CD4-positive, alpha-beta memory T cell (primary cell): Measurements from ENCODE around the gene TP53I11. TPM values are rescaled to one million over a fixed set of nuclear protein-coding genes. Genes with fewer than 3 reads are reported as not detected.

Experiments
- CTCF ChIA-PET: fragments of 350-600 bp; sonication (Branson Sonifier 250); formaldehyde crosslinking; loops from one replicate; lab custom pipeline; 2021; ENCODE audit warnings: inconsistent platforms; ENCODE audit not compliant: partially characterized antibody; lab: Charles Lee
- POLR2A ChIA-PET: fragments of 350-600 bp; sonication (Branson Sonifier 250); formaldehyde crosslinking; loops from one replicate; lab custom pipeline; 2021; ENCODE audit not compliant: partially characterized antibody; lab: Charles Lee
- DNase-seq, 5 donors: peaks; one replicate each; pipeline versions ENCODE4 v3.0.0 to v3.0.0-alpha.2; 2020 to 2022; ENCODE audit warnings: mixed read lengths in 1 of 5
- H3K27ac ChIP-seq: one replicate; pipeline ENCODE4 v1.7.0; 2013; ENCODE audit warnings: low read depth, low read length
- H3K27me3 ChIP-seq: 2 replicates; pipeline ENCODE4 v1.7.0; 2013; ENCODE audit warnings: mild to moderate bottlenecking, low read length, moderate library complexity; ENCODE audit not compliant: insufficient read depth
- H3K36me3 ChIP-seq: 2 replicates; pipeline ENCODE4 v1.7.0; 2013; ENCODE audit warnings: mild to moderate bottlenecking, low read length, moderate library complexity; ENCODE audit not compliant: insufficient read depth
- H3K4me1 ChIP-seq: 2 replicates; pipeline ENCODE4 v1.7.0; 2013; ENCODE audit warnings: mild to moderate bottlenecking, low read length, moderate library complexity; ENCODE audit not compliant: insufficient read depth
- H3K4me3 ChIP-seq, 2 donors: one replicate each; pipeline ENCODE4 v1.7.0; 2013; ENCODE audit warnings: low read length in 2 of 2, mild to moderate bottlenecking in 1 of 2
- H3K9me3 ChIP-seq, 2 donors: one replicate each; pipeline ENCODE4 v1.7.0; 2013; ENCODE audit warnings: low read length in 2 of 2, control low read depth in 1 of 2; ENCODE audit not compliant: control insufficient read depth in 1 of 2
- H3K27ac Mint-ChIP-seq, 7 donors: one replicate each; pipeline ENCODE4 v1.8.0; 2020 to 2021; ENCODE audit warnings: mixed read lengths in 7 of 7, mild to moderate bottlenecking in 6 of 7, inconsistent platforms in 3 of 7, moderate library complexity in 3 of 7
- H3K27me3 Mint-ChIP-seq, 2 donors: one replicate each; pipeline ENCODE4 v1.8.0; 2020 to 2021; ENCODE audit warnings: mixed read lengths in 2 of 2
- H3K36me3 Mint-ChIP-seq, 2 donors: one replicate each; pipeline ENCODE4 v1.8.0; 2020 to 2021; ENCODE audit warnings: mixed read lengths in 2 of 2, inconsistent platforms in 1 of 2, mild to moderate bottlenecking in 1 of 2
- H3K4me1 Mint-ChIP-seq, 4 donors: one replicate each; pipeline ENCODE4 v1.8.0; 2020 to 2021; ENCODE audit warnings: mixed read lengths in 4 of 4, mild to moderate bottlenecking in 1 of 4
- H3K4me3 Mint-ChIP-seq, 8 donors: one replicate each; pipeline ENCODE4 v1.8.0; 2020 to 2021; ENCODE audit warnings: mixed read lengths in 8 of 8, mild to moderate bottlenecking in 7 of 8, moderate library complexity in 6 of 8, inconsistent platforms in 3 of 8
- H3K9me3 Mint-ChIP-seq, 8 donors: one replicate each; pipeline ENCODE4 v1.8.0; 2020 to 2021; ENCODE audit warnings: mixed read lengths in 8 of 8, mild to moderate bottlenecking in 5 of 8, inconsistent platforms in 3 of 8, moderate library complexity in 1 of 8
- intact Hi-C: fragments of 100-400 bp; cut with micrococcal nuclease; formaldehyde crosslinking; loops from one replicate; pipeline ENCODE4 v1.15.1; 2023
- polyA plus RNA-seq, 2 donors: library from polyadenylated mRNA; unstranded; fragments of 300-500 nt; fragmentation: Illumina TruSeq; gene quantifications; one replicate each; pipeline ENCODE4 v1.2.3, GENCODE V29; 2021
- total RNA-seq, 2 experiments: library from RNA; stranded (reverse); gene quantifications; one replicate each; pipeline ENCODE4 v1.2.3, GENCODE V29; 2021

Gene TP53I11
- total and polyA plus RNA-seq, 4 experiments from 2014 or later, result 1.1 to 7.0 (median 5.1) TPM

GRCh38 chr11:44972746-44973435, 22.2 kb upstream of the TP53I11 start:
- POLR2A ChIA-PET, result no interaction called here
- no peak for DNase-seq
- Mint-ChIP-seq H3K4me1 (peaks cover 0 to 11% (median 7%) of the 10 kb centered on the region in 4 donors), H3K27me3 (no peaks in the 10 kb centered on the region), H3K9me3 (no peaks in the 10 kb centered on the region), H3K36me3 (no peaks in the 10 kb centered on the region), H3K4me3 (no peak overlapping the region), H3K27ac (no peak overlapping the region)
- H3K27ac ChIP-seq, result no peak overlapping the region
- intact Hi-C loops, result no loop called here
- H3K4me1 ChIP-seq, result peaks cover 10% of the 10 kb centered on the region
- H3K9me3 ChIP-seq, result no peaks in the 10 kb centered on the region
- no peaks in the 10 kb centered on the region for H3K36me3 ChIP-seq
- no peak overlapping the region for H3K4me3 ChIP-seq
- CTCF ChIA-PET, result interaction anchor here (0.8 kb wide), 1 partner anchor 43 kb away, joined by 3 read pairs; no protein-coding TSS in a partner anchor
- no peaks in the 10 kb centered on the region for H3K27me3 ChIP-seq

- H3K4me3 Mint-ChIP-seq, result no peak overlapping the region
- peaks cover 0 to 8% (median 6%) of the 10 kb centered on the region in 4 donors for H3K4me1 Mint-ChIP-seq
- H3K9me3 Mint-ChIP-seq, result peaks cover 0 to 1% (median 0%) of the 10 kb centered on the region in 8 donors
- Histone ChIP-seq H3K27me3 (no peaks in the 10 kb centered on the region), H3K27ac (no peak overlapping the region), H3K4me1 (no peaks in the 10 kb centered on the region), H3K36me3 (no peaks in the 10 kb centered on the region), H3K4me3 (no peak overlapping the region), H3K9me3 (no peaks in the 10 kb centered on the region)
- H3K27ac Mint-ChIP-seq, result no peak overlapping the region
- CTCF ChIA-PET, result interaction anchor here (1.1 kb wide), 1 partner anchor 35 kb away, joined by 6 read pairs; no protein-coding TSS in a partner anchor
- H3K36me3 Mint-ChIP-seq, result no peaks in the 10 kb centered on the region
- POLR2A ChIA-PET, result interaction anchor here (0.5 kb wide), 1 partner anchor 245 kb away, joined by 3 read pairs; no protein-coding TSS in a partner anchor
- H3K27me3 Mint-ChIP-seq, result no peaks in the 10 kb centered on the region
- intact Hi-C loops, result no loop called here
- no peak for DNase-seq
Observed at GRCh38 chr11:44971185-44971584, 20.5 kb upstream of the TP53I11 start.

DNA sequence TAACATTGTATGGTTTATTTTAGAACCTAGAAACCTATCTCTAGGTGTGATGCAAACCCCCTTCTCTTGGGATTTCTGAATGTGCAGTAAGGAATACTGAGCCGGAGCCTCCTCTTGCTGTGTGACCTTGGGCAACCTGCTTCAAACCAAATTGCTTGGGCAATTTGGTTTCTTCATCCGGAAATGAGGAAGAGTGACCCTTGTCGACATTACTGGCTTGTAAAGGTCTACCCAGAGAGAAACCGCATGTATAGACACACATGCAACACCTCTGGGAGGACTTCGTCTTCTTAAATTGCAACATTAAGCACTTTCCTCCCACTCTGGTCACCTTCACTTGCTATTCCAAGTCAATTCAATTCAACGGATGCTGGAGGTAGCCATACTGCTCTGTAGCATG, 19.6 kb upstream of the TP53I11 start:
- no peaks in the 10 kb centered on the region for H3K27me3 ChIP-seq
- peaks cover 0 to 1% (median 0%) of the 10 kb centered on the region in 8 donors for H3K9me3 Mint-ChIP-seq
- H3K4me3 Mint-ChIP-seq, result no peak overlapping the region
- no peaks in the 10 kb centered on the region for H3K9me3 ChIP-seq
- peaks cover 0 to 8% (median 5%) of the 10 kb centered on the region in 4 donors for H3K4me1 Mint-ChIP-seq
- H3K36me3 ChIP-seq, result no peaks in the 10 kb centered on the region
- no peak overlapping the region for H3K27ac ChIP-seq
- CTCF ChIA-PET, result interaction anchor here (1.6 kb wide), 1 partner anchor 34 kb away, joined by 3 read pairs; no protein-coding TSS in a partner anchor
- H3K36me3 Mint-ChIP-seq, result no peaks in the 10 kb centered on the region
- no peak overlapping the region for H3K4me3 ChIP-seq
- no peak for DNase-seq
- intact Hi-C loops, result no loop called here
- no peak overlapping the region for H3K27ac Mint-ChIP-seq
- H3K4me1 ChIP-seq, result no peaks in the 10 kb centered on the region
- POLR2A ChIA-PET, result no interaction called here
- no peaks in the 10 kb centered on the region for H3K27me3 Mint-ChIP-seq

GRCh38 chr11:44969651-44970252, 19.1 kb upstream of the TP53I11 start:
- H3K9me3 ChIP-seq, result no peaks in the 10 kb centered on the region
- H3K4me3 ChIP-seq, result no peak overlapping the region
- Mint-ChIP-seq H3K27me3 (no peaks in the 10 kb centered on the region), H3K4me3 (no peak overlapping the region), H3K36me3 (no peaks in the 10 kb centered on the region), H3K4me1 (peaks cover 0 to 8% (median 5%) of the 10 kb centered on the region in 4 donors), H3K27ac (no peak overlapping the region), H3K9me3 (peaks cover 0 to 1% (median 0%) of the 10 kb centered on the region in 8 donors)
- ChIA-PET POLR2A (no interaction called here), CTCF (interaction anchor here (0.7 to 1.6 kb wide), 2 partner anchors 34 to 133 kb away, joined by 3 read pairs; no protein-coding TSS in a partner anchor)
- H3K36me3 ChIP-seq, result no peaks in the 10 kb centered on the region
- no peaks in the 10 kb centered on the region for H3K27me3 ChIP-seq
- intact Hi-C loops, result no loop called here
- no peak for DNase-seq
- no peaks in the 10 kb centered on the region for H3K4me1 ChIP-seq
- no peak overlapping the region for H3K27ac ChIP-seq

GRCh38 chr11:44968510-44968909, 17.8 kb upstream of the TP53I11 start:
- Histone ChIP-seq H3K27ac (no peak overlapping the region), H3K4me1 (no peaks in the 10 kb centered on the region), H3K4me3 (no peak overlapping the region), H3K27me3 (no peaks in the 10 kb centered on the region), H3K9me3 (no peaks in the 10 kb centered on the region), H3K36me3 (no peaks in the 10 kb centered on the region)
- Mint-ChIP-seq H3K4me1 (peaks cover 0 to 3% (median under 1%) of the 10 kb centered on the region in 4 donors), H3K27me3 (no peaks in the 10 kb centered on the region), H3K4me3 (no peak overlapping the region), H3K27ac (no peak overlapping the region), H3K36me3 (no peaks in the 10 kb centered on the region), H3K9me3 (peaks cover 0 to 1% (median 0%) of the 10 kb centered on the region in 8 donors)
- intact Hi-C loops, result no loop called here
- CTCF ChIA-PET, result interaction anchor here (1.7 kb wide), 1 partner anchor 135 kb away, joined by 4 read pairs; no protein-coding TSS in a partner anchor
- POLR2A ChIA-PET, result no interaction called here
- DNase-seq, result no peak

GRCh38 chr11:44967930-44968496, 17.3 kb upstream of the TP53I11 start:
- no peaks in the 10 kb centered on the region for H3K9me3 ChIP-seq
- no peaks in the 10 kb centered on the region for H3K27me3 Mint-ChIP-seq
- H3K27ac Mint-ChIP-seq, result no peak overlapping the region
- no peaks in the 10 kb centered on the region for H3K27me3 ChIP-seq
- peaks cover 0 to 2% (median 0%) of the 10 kb centered on the region in 4 donors for H3K4me1 Mint-ChIP-seq
- H3K4me1 ChIP-seq, result no peaks in the 10 kb centered on the region
- DNase-seq, result no peak
- ChIA-PET POLR2A (no interaction called here), CTCF (interaction anchor here (1.7 kb wide), 1 partner anchor 136 kb away, joined by 4 read pairs; no protein-coding TSS in a partner anchor)
- H3K4me3 Mint-ChIP-seq, result no peak overlapping the region
- no peak overlapping the region for H3K4me3 ChIP-seq
- H3K36me3 Mint-ChIP-seq, result no peaks in the 10 kb centered on the region
- no peak overlapping the region for H3K27ac ChIP-seq
- intact Hi-C loops, result no loop called here
- H3K36me3 ChIP-seq, result no peaks in the 10 kb centered on the region
- H3K9me3 Mint-ChIP-seq, result peaks cover 0 to 1% (median 0%) of the 10 kb centered on the region in 8 donors

GRCh38 chr11:44966694-44967093, 16.0 kb upstream of the TP53I11 start:
- Mint-ChIP-seq H3K4me3 (no peak overlapping the region), H3K36me3 (no peaks in the 10 kb centered on the region), H3K27me3 (no peaks in the 10 kb centered on the region), H3K27ac (no peak overlapping the region), H3K9me3 (peaks cover 0 to 1% (median 0%) of the 10 kb centered on the region in 8 donors), H3K4me1 (no peaks in the 10 kb centered on the region)
- H3K27me3 ChIP-seq, result no peaks in the 10 kb centered on the region
- H3K4me3 ChIP-seq, result no peak overlapping the region
- H3K9me3 ChIP-seq, result no peaks in the 10 kb centered on the region
- H3K27ac ChIP-seq, result no peak overlapping the region
- CTCF ChIA-PET, result interaction anchor here (1.1 to 1.2 kb wide), 2 partner anchors 11 to 40 kb away, joined by 3 to 4 read pairs; no protein-coding TSS in a partner anchor
- intact Hi-C loops, result no loop called here
- no peaks in the 10 kb centered on the region for H3K4me1 ChIP-seq
- no peak for DNase-seq
- POLR2A ChIA-PET, result no interaction called here
- no peaks in the 10 kb centered on the region for H3K36me3 ChIP-seq
